K562 (cell line): Measurements from ENCODE around the gene LRRC4. TPM values are rescaled to one million over a fixed set of nuclear protein-coding genes. Genes with fewer than 3 reads are reported as not detected.
A peak's percentile ranks its signal among the peaks of the same experiment; 100 is the strongest.

ENCODE experiments used
- ATAC-seq: fragments of 200-7000 bp; cut with Tn5 transposase; 3 replicates; pipeline ENCODE4 v1.9.1; 2020; ENCODE audit warnings: moderate library complexity
- BruUV-seq: library from RNA; stranded (reverse); fragments of 400-500 nt; replicated peaks from 2 replicates; lab custom pipeline; 2021; lab: Mats Ljungman, UMichigan
- CTCF ChIA-PET: fragments of 300-600 bp; formaldehyde crosslinking; extraction: SDS; loops from one replicate; lab custom pipeline; 2021; ENCODE audit warnings: low intra/inter-chr PET ratio; lab: Yijun Ruan, JAX
- POLR2A ChIA-PET: fragments of 300-600, 350-650 bp; sonication (Branson Sonifier 250); formaldehyde crosslinking; extraction: SDS; loops from one replicate; lab custom pipeline; 2021; ENCODE audit warnings: antibody characterized with exemption, inconsistent platforms; lab: Yijun Ruan, JAX
- DNase-seq, 4 experiments: peaks; one replicate each; pipeline versions ENCODE4 v3.0.0 to v3.0.0-alpha.2; 2011 to 2018; ENCODE audit warnings: low spot score in 3 of 4, mixed read lengths in 3 of 4; ENCODE audit errors: extremely low read depth in 1 of 4
- FAIRE-seq: peaks from 2 replicates; lab custom pipeline; 2011; peaks lifted over from hg19 to GRCh38; lab: Jason Lieb, UNC
- H2AFZ ChIP-seq: 2 replicates; pipeline ENCODE4 v1.6.0; 2011; ENCODE audit warnings: low read depth, low read length, control low read depth, inconsistent platforms
- H3K27ac ChIP-seq: fragments of 200-600 bp; 3 replicates; pipeline ENCODE4 v1.8.0; 2011; ENCODE audit warnings: low read depth, mild to moderate bottlenecking, control low read depth, inconsistent platforms, low read length, moderate library complexity, mixed read lengths; ENCODE audit errors: extremely low read depth
- H3K27me3 ChIP-seq, 2 experiments: fragments of 300-600 bp in 1 of 2; 2 replicates in 1 of 2; 3 replicates in 1 of 2; pipeline versions ENCODE4 v1.6.0 to v1.8.0; 2011; ENCODE audit warnings: inconsistent platforms in 2 of 2, low read length in 2 of 2, mild to moderate bottlenecking in 1 of 2, mixed read lengths in 1 of 2, moderate library complexity in 1 of 2; ENCODE audit not compliant: control insufficient read depth in 2 of 2, insufficient read depth in 2 of 2
- H3K36me3 ChIP-seq: fragments of 300-600 bp; 3 replicates; pipeline ENCODE4 v1.8.0; 2011; ENCODE audit warnings: mild to moderate bottlenecking, low read length, inconsistent platforms; ENCODE audit not compliant: control insufficient read depth, insufficient read depth
- H3K4me1 ChIP-seq, 2 experiments: fragments of 200-600 bp in 1 of 2; replicated peaks in 1 of 2; 2 replicates in 1 of 2; 3 replicates in 1 of 2; pipeline versions ENCODE4 v1.5.1 to v1.8.0; 2011; ENCODE audit warnings: inconsistent platforms in 2 of 2, low read length in 2 of 2, mild to moderate bottlenecking in 1 of 2, mixed read lengths in 1 of 2, moderate library complexity in 1 of 2; ENCODE audit not compliant: control insufficient read depth in 2 of 2, insufficient read depth in 2 of 2
- H3K4me2 ChIP-seq: 2 replicates; pipeline ENCODE4 v1.6.1; 2011; ENCODE audit warnings: low read length, control low read depth, inconsistent platforms, mixed read lengths; ENCODE audit not compliant: insufficient read depth
- H3K4me3 ChIP-seq: fragments of 200-600 bp; sonication (generic), shearing (Covaris generic); 2 replicates; pipeline ENCODE4 v1.5.1; 2016; ENCODE audit warnings: control low read depth, inconsistent platforms
- H3K79me2 ChIP-seq: fragments of 200-600 bp; 3 replicates; pipeline ENCODE4 v1.8.0; 2011; ENCODE audit warnings: low read length, inconsistent platforms; ENCODE audit not compliant: control insufficient read depth, insufficient read depth
- H3K9ac ChIP-seq, 2 experiments: 2 replicates each; pipeline versions ENCODE4 v1.6.0 to v1.6.1; 2011; ENCODE audit warnings: low read depth in 2 of 2, low read length in 2 of 2, control low read depth in 1 of 2, inconsistent platforms in 1 of 2, mild to moderate bottlenecking in 1 of 2, mixed read lengths in 1 of 2; ENCODE audit not compliant: insufficient read depth in 1 of 2
- H3K9me1 ChIP-seq: one replicate; pipeline ENCODE4 v1.6.0; 2011; ENCODE audit warnings: inconsistent platforms, mild to moderate bottlenecking, low read length, moderate library complexity; ENCODE audit not compliant: control insufficient read depth, insufficient read depth
- H3K9me3 ChIP-seq: replicated peaks from 2 replicates; pipeline ENCODE4 v1.5.1; 2011; ENCODE audit warnings: low read depth, low read length, inconsistent platforms; ENCODE audit not compliant: control insufficient read depth, insufficient read depth
- H4K20me1 ChIP-seq: replicated peaks from 2 replicates; pipeline ENCODE4 v1.6.1; 2011; ENCODE audit warnings: low read length, inconsistent platforms, mixed read lengths; ENCODE audit not compliant: control insufficient read depth, insufficient read depth
- E2F5 ChIP-seq: sonication (generic); formaldehyde crosslinking; IDR thresholded peaks from 2 replicates; pipeline ENCODE4 v1.8.0; 2022; ENCODE audit warnings: mild to moderate bottlenecking, missing genetic modification reagents
- GTF2F1 ChIP-seq: IDR thresholded peaks from 2 replicates; pipeline ENCODE4 v1.6.1; 2011; ENCODE audit warnings: low read depth, low read length, improper control_type of control experiment
- RBM22 ChIP-seq: fragments of 200-400 bp; formaldehyde crosslinking; IDR thresholded peaks from 2 replicates; pipeline ENCODE4 v1.6.1; 2018; ENCODE audit warnings: low read length, low read depth; ENCODE audit not compliant: poor library complexity, severe bottlenecking
- ZBTB33 ChIP-seq: sonication (generic); formaldehyde crosslinking; IDR thresholded peaks from 2 replicates; pipeline ENCODE4 v1.8.1; 2023; ENCODE audit warnings: mild to moderate bottlenecking, missing genetic modification reagents
- ZNF212 ChIP-seq: fragments of 450-650 bp; formaldehyde crosslinking; IDR thresholded peaks from 2 replicates; pipeline ENCODE4 v1.4.0; 2020; ENCODE audit warnings: mild to moderate bottlenecking
- WGBS: fragments of 100-300 bp; shearing (Covaris generic); methylation state at CpG from one replicate; pipeline ENCODE4 v1.1.6; 2016; ENCODE audit warnings: low coverage, mixed read lengths; ENCODE audit not compliant: insufficient coverage; ENCODE audit errors: missing lambda C conversion rate; 5-methylcytosine and 5-hydroxymethylcytosine counted together
- in situ Hi-C: fragments of 300-500 bp; cut with MboI; formaldehyde crosslinking; loops from 4 replicates; pipeline ENCODE4 v1.15.0; 2018; ENCODE audit warnings: inconsistent platforms, mixed read lengths
- intact Hi-C: fragments of 100-400 bp; cut with micrococcal nuclease; formaldehyde crosslinking; loops from 2 replicates; pipeline ENCODE4 v1.14.2; 2022
- polyA plus RNA-seq, 8 experiments: library from polyadenylated mRNA; depleted of rRNA in 4 of 8; stranded (reverse) in 5 of 8; unstranded in 3 of 8; fragments of >200 nt; fragmentation: Nextera tagmentation in 2 of 8; fragmentation: Illumina TruSeq in 1 of 8; extraction: Ambion mirVana in 2 of 8; extraction: Trizol in 1 of 8; gene quantifications; 2 replicates each; pipeline versions ENCODE4 v1.2.1 to v1.2.3, GENCODE V29; 2011 to 2014; ENCODE audit warnings: inconsistent platforms in 1 of 8, missing spikeins in 1 of 8
- total RNA-seq, 7 experiments: library from RNA; depleted of rRNA in 6 of 7; stranded (reverse); fragments of >200 nt in 6 of 7; fragmentation: Illumina TruSeq in 2 of 7; extraction: Trizol in 2 of 7; gene quantifications; 2 replicates each; pipeline versions ENCODE4 v1.2.1 to v1.2.3, GENCODE V29; 2011 to 2021; ENCODE audit warnings: low replicate concordance in 1 of 7

Gene LRRC4
- total and polyA plus RNA-seq, 9 of the 15 experiments (the other 6 are each of a cell fraction or from before 2014, with no cell fraction given), result 0.04 to 0.11 TPM; not detected in 7

- peaks cover 32% of the 10 kb centered on the region for H3K36me3 ChIP-seq
- intact Hi-C loops, result no loop called here
- in situ Hi-C loops, result no loop called here
- CTCF ChIA-PET, result interaction anchor here (0.6 kb wide), 1 partner anchor 26 kb away, joined by 3 read pairs; no protein-coding TSS in a partner anchor
- H3K9ac ChIP-seq, result no peak overlapping the region
- no peaks in the 10 kb centered on the region for H3K9me1 ChIP-seq
- peaks cover 4% of the 10 kb centered on the region; the same call in 1 of the 3 replicates for H3K79me2 ChIP-seq
- H3K4me1 ChIP-seq, result peaks cover 0 to 10% of the 10 kb centered on the region in 2 experiments; a peak in 1 of 5 replicates
- FAIRE-seq (no peak), DNase-seq (no peak), ATAC-seq (no peak)
- H2AFZ ChIP-seq, result no peak overlapping the region
- no TSS peak for BruUV-seq
- H3K27ac ChIP-seq, result no peak overlapping the region
- H4K20me1 ChIP-seq, result peaks cover 6% of the 10 kb centered on the region; the same call in 1 of the 2 replicates
- TF ChIP-seq E2F5 (CRISPR knock-in tag) (no peak), ZBTB33 (CRISPR knock-in tag) (peak; percentile 79), ZNF212 (CRISPR knock-in tag) (no peak), RBM22 (peak; percentile 73), GTF2F1 (no peak)
- TF ChIP-seq, all 486 proteins: peak for 2
- whole genome bisulfite sequencing, result 97% methylated on average over 36 of the region's 87 CpGs
- POLR2A ChIA-PET, result no interaction called here
- Histone ChIP-seq H3K4me3 (no peak overlapping the region), H3K4me2 (no peak overlapping the region), H3K9me3 (peaks cover 13% of the 10 kb centered on the region), H3K27me3 (no peaks in the 10 kb centered on the region)
Observed at GRCh38 chr7:128031901-128032604, 816 bp upstream of the LRRC4 start.
